Measurements from ENCODE around the gene EDIL3.
"Not testable (repeated sequence)": the region's sequence is repeated elsewhere in the genome, so short reads cannot be mapped to it uniquely, and the experiment has no call there.

The EDIL3 gene

GRCh38 chr5:84045964-84046363 is 338.7 kb downstream of the EDIL3 start:
- DNase-seq = no peak

DNA sequence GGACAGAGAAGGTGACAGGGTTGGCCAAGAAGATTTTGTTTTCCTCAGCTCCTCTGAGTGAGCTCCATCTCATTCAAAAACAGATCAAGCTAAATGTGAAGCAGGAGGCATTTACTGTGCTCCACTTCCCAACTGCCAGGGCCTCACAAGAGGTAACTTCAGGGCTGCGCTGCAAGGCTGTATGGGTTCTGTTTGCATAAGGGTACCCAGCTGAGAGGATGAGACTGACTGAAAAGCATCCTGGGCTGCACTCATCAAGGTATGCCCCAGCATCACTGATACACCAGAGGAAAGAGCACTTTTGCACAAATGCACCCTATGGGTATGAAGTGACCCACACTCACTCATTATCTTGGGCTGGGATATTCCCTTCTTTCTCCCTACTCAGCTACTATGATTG is 347.8 kb downstream of the EDIL3 start:
- DNase-seq = no peak

- no peak for DNase-seq
Measured at GRCh38 chr5:84032324-84032723, 352.4 kb downstream of the EDIL3 start.

DNA sequence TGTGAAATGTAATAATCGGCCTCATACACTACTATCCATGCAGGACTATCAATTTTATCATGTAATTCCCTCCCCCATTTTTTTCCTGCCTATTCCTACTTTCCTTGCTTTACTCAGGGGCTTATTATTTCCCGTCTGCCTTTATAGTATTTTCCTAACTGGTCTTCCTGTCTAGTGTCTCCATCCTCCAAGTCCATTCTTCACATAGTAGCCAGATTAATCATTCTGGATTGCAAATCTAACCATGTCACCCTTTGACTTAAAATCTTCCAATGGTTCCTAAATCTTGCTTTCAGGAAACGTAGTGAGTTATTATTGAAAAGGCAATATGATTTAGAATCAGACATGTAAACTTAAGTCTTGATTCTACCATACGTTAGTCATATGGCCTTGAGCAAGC is 356.6 kb downstream of the EDIL3 start:
- no peak for DNase-seq

- DNase-seq = not testable (repeated sequence)
Measured at GRCh38 chr5:84018521-84018920, 366.2 kb downstream of the EDIL3 start.

- DNase-seq = no peak
Measured at GRCh38 chr5:84017523-84018172, 367.0 kb downstream of the EDIL3 start.

DNA sequence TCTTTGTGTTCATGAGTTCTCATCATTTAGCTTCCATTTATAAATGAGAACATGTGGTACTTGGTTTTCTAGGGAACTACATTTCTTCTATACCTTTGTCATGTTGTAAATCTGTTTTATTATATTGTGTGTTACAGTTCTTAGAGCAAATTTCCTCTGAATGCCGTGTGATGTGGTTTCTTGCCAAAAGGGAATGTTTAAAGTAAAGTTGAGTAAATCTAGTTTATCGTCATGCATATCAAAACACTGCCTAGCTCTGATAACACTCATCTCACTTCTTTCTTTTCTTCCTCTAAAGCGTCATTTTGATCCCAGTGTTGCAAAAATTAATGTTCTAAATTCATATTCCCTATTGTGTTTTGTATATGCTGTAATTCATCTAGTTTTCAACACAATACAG is 368.6 kb downstream of the EDIL3 start:
- no peak for DNase-seq

DNA sequence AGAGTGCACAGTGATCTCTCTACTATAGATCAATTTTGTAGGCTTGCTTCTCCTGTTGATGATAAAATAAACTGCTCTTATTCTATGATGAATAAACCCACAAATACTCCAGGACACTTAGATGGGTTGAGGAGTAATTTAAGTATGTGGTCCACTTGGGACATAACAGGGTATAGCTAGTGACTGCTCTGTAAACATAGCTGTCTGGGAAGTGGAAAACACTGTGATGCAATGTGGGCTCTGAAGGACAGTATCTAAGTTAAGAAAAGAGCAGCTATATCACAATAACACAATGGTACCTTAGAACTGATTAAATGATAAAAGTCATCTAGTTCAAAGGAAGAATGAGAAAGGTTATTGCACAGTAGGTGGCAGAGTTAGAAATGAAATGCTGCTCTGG is 369.7 kb downstream of the EDIL3 start:
- DNase-seq = no peak

- DNase-seq = no peak
Measured at GRCh38 chr5:83993803-83994202, 390.9 kb downstream of the EDIL3 start.

DNA sequence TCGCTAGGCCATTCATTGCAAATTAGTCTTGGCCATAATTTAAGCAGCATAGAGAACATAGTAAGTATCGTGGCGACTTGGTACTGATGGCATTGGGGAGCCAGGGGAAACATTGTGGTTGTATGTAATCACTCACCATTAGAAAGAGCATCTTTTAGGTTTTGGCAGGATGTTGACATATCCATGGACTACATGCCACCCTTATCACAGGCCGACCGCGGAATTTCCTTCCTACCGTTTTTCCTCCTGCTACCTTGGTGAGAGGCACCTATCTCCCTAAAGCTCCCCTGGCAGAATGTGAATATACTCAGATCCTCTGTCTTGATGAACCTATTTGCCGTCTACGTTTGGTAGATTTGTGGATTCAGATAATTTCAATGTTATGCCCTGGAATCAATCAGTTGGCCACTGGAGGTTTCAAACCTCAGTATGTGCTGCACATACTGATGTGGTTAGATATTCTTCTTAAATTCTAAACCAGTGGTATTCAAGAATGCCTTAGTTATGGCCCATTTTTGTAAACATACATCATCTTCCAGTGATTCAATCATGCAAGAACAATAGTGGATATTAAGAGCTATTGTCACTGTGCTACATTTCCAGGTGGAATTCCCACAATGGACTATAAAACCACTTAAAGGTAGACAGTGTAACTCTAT is 393.0 kb downstream of the EDIL3 start:
- DNase-seq = no peak

GRCh38 chr5:83988293-83988685 is 396.4 kb downstream of the EDIL3 start:
- DNase-seq = no peak

- no peak for DNase-seq
Measured at GRCh38 chr5:83987513-83988292, 397.0 kb downstream of the EDIL3 start.

DNA sequence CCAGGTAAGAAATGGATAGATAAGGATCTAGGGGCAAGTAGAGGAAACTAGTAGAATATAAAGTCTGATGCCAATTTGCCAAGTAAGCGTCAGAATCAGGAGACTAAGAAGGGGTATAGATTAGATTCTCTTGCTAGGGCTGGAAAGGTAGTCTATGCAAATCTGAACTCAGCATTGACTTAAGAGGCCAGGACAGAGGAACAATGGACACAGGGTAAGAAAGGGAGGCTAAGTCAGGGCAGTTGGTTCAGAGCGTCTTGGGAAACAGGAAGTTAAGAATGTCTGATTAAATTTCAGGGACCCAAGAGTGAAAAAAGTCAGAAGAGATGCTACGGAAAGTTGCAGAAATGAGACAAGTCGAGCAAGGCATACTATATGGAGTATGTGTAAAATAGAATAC is 400.8 kb downstream of the EDIL3 start:
- no peak for DNase-seq

DNA sequence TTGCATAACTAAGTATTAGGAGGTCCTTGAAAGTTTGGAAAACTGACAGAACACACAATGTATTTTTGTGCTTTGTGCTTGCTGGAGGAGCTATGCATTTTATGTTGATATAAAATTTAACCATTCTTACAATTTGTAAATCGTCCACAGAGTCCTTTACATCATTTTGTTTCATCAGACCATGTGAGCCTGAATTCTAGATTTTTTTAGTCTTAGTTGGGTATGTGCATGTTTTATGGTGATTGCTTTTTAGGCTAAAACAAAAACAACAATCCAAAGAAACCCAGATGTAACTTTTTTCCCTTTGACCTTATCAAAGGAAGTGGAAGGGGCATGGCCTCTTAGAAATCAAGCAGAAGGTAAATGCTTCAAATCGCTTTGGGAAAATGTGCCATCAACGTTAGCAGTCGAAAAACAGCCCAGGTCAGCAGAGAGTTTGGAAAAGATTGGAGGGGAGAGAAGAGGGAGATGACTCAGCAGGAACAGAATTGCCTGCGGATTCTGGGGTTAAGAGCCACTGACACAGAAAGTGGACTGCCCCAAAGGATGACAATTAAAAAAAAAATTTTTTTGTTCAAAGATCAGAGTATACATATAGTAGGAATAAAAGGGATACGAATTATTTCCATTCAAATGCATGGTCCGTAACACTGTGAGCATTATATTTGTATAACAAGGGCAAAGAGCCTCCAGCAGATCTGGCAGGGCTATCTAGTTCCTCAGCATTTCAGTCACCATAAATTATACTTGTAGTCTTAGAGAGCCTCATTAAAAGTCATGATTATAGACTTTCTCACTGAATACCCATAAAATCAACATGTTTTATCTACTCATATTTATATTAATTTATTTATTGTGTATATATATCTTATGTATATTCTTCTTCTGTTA is 410.5 kb downstream of the EDIL3 start:
- no peak for DNase-seq

GRCh38 chr5:83972909-83973308 is 411.8 kb downstream of the EDIL3 start:
- no peak for DNase-seq

GRCh38 chr5:83972236-83972635 is 412.4 kb downstream of the EDIL3 start:
- DNase-seq = no peak

DNA sequence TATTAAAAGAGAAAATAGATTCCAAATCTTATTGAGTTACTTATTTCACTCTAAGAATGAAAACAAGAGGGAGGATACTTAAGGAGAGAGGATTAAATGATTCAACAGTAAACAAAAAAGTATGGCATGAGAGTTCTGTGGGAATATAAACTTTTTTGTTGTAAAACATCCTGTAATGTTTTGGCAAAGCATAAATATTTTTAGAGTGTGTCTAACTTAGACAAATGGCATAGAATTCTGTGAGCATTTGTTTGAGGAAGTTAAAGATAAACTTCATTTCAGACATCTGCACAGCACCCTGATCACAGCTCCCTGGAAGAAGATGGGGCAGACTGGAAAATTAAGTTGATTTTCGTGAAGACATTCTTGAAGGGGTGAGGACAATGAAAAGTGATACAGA is 417.3 kb downstream of the EDIL3 start:
- no peak for DNase-seq

- no peak for DNase-seq
Measured at GRCh38 chr5:83965441-83965840, 419.2 kb downstream of the EDIL3 start.

DNA sequence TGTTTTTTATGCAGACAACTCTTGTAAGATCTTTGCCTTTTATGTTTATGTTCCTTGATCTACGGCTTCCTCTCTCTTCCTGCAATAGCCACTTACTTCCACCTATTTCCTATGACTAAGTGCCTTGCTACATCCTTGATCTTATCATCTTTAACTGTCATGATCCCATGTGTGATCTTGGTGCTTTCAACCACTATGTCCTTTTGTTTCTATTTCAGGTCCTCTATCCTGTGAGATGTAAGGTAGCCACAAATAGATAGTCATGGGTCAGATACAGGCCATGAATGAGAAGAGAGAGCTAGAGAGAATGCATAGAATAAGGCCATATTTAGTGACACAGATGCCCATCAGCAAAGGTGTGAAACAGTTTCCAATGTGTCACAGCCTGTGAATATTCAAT is 420.4 kb downstream of the EDIL3 start:
- DNase-seq = no peak

DNA sequence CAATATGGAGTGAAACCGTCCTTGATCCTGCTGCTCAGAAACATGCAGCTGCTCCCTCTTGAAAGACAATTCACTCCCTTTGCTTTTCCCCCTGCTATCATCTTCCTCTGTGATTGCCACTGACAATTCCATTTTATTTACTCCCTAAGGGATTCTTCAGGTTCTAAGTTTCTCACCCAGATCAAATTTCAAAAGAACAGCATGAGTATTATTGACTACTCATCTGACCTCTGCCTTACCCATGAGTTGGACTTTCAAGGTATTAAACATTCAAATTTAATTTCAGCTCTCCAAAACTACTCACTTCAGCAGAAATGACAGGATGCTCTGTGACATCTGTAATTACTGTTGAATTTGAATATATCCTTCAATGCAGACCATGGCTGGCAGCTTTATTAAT is 427.5 kb downstream of the EDIL3 start:
- no peak for DNase-seq

DNA sequence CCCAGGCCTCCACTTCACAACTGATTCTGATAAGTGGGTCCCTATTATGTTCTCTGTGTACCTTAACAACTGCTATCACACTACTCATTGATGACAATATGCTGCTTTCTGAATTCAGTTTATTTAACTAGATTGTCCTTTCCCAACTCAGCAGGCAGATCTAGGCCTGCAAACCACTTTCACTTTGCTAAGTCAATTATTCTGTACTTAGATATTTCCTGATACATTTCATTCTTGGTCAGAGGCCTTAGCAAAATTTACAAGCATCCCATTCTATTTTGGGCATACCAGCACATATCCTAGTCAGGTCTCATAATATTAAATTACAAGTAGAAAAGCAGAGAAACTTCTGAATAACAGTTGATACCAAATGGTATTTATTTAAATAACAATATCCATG is 428.3 kb downstream of the EDIL3 start:
- DNase-seq = no peak

GRCh38 chr5:83955916-83956315 is 428.8 kb downstream of the EDIL3 start:
- DNase-seq = no peak

DNA sequence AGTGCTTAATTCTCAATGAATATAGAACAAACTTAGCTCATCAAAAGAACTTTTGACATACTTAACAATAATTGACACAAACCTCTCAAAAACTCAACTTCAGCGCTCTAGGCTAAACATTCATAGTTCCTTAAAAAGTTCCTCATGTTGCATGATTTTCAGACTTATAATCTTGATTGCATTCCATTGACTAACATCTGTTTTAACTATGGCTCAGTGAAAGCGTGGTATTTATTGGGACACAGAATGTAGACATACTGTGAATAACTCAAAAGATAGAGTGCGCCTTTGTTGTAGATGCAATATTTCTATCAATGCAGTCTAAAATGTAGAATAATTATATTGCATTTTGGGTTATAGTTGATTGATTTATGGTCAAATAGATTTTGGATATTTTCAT is 436.9 kb downstream of the EDIL3 start:
- DNase-seq = no peak

Data from NCI-H1048 (cell line).